GM18526 (cell line): ENCODE measurements around the gene RPS27A.

Source experiments
- POLR2A ChIP-seq: IDR thresholded peaks from 3 replicates; pipeline ENCODE4 v1.6.1; 2011; ENCODE audit not compliant: insufficient read length; ENCODE audit errors: extremely low read depth

Gene RPS27A

DNA sequence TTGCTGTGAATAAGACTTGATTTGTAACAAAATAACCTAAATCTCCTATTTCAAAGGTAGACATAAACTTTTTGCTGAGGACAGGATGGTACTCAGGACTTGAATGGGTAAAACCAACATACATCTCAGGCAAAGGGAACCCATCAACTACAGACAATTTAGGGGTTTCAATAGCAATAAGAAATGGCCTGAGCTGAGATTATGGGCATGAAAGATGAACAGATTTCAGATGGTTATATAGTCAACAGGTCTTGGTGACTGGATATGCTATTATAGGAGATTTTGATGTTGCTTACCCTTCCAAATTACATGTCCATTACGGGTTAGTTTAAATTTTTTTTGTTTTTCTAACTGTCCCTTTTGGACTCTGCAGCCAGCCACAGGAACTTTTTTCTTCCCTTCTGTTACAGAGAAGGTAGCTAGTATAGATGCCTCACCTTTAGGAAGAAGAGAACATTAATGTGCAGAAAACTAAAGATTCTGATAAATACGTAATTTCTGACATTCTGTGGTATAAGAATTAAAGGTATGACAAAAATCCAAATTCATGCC lies 4.6 kb downstream of the RPS27A start:
- TF ChIP-seq POLR2A = no peak

DNA sequence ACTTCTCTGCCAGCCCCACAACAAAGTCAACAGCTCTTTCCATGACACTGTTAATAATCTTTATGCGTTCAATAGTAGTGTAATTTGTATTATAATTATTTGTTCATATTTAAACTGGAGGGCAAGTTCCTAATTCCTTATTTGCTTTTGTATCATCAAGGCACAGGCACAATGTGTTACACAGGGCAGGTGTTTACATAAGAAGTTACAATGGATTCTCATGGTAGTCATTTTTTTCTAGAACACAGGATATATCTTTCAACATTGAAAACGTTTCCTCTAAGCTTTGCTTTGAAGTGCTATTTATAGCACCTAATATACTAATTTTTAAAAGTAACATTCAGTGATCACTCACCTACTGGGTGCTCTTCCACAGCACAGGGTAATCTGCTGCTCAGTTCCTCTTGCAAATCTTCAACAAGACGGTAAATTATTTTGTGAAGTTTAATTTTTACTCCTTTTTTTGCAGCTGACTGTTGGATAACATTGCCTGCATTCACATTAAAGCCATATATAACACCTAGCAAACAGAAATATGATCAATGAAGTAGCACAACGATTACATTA lies 7.3 kb downstream of the RPS27A start:
- no peak for TF ChIP-seq POLR2A

DNA sequence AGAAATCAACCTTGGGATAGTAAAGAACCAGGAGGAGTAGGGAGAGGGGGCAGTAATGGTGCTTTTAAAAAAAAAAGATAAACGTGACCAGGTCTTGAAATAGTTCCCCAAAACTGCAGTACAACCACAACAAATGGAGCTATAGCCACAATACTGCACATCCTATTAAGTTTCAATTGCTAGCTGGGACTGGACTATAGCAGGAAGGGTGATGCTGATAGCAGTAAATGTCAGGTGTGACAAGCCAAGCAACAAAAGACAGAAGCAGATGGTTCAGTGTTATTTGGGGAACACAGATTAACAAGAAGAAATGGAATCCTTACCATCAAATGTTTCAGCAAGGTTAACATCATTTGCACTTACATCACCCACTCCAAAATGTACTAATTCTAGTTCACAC lies 10.1 kb downstream of the RPS27A start:
- no peak for TF ChIP-seq POLR2A

DNA sequence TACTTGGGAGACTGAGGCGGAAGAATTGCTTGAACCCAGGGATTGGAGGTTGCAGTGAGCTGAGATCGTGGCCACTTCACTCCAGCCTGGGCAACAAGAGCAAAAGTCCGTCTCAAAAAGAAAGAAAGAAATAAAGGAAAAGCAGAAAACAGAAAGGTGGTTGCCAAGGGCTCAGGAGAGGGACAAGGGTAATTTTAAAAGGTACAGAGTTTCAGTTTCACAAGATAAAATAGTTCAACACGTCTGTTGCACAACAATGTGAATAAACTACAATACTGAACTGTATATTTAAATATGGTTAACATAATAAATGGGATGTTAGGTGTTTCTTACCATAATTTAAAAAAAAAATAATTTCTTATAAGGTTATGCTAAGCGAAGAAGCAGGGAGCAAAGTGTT lies 12.9 kb downstream of the RPS27A start:
- TF ChIP-seq POLR2A = no peak

DNA sequence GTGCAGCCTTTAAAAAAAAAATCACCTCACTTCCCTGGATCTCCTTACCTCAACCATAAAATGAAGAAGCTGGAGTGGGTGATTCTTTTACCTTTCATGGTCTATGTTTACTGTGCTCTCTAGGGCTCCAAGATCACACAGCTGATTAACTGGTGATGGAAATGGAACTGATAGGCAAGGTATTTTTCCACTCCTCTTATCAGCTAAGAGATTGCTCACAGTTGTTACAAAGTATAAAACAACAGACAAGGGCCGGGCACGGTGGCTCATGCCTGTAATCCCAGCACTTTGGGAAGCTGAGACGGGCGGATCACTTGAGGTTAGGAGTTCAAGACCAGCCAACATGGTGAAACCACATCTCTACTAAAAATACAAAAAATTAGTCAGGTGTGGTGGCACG lies 14.5 kb downstream of the RPS27A start:
- TF ChIP-seq POLR2A = no peak

DNA sequence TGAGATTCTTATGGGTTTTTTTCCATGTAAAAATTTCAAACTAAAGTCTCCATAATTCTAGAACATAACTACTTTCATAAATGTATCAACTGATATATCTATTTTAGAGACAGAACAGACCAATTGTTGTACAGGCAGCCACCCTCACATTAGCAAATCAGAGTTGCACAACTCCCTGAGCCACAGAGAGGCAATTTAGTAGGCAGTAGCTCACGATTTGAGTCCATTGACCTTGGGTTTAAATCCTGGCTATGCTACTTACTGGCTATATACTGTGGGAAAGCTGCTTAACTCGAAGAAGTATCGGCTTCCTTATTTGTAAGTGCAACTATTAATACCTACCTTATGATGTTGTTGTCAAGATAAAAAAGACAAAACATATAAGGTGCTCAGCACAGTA lies 20.3 kb downstream of the RPS27A start:
- no peak for TF ChIP-seq POLR2A

DNA sequence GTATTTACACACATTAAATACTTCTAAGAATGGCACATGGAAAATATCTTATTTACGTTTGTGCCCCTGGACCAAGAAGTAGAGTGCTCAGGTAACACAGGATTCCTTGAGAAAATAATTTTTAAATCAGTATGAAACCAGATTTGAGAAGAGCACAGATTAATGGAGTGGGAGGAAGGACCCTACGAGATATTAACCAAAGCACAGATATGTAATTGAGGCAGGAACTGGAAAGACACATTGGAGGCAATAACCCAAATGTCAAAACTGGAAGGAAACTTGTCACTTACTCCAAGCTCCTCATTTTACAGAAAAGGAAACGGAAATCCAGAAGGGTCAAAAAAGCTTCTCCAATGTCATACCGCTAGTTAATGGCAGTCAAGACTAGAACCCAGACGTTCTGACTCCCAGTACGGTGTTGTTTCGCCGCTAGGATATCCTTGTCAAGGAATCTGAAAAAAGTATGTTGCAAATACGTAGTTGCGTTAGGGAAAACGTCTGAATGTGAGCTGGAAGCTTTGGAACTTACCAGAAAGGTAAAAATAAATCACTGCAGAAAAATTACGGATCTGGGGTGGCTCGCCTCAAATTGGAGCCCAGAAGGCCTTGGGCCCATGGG lies 35.9 kb downstream of the RPS27A start:
- no peak for TF ChIP-seq POLR2A

DNA sequence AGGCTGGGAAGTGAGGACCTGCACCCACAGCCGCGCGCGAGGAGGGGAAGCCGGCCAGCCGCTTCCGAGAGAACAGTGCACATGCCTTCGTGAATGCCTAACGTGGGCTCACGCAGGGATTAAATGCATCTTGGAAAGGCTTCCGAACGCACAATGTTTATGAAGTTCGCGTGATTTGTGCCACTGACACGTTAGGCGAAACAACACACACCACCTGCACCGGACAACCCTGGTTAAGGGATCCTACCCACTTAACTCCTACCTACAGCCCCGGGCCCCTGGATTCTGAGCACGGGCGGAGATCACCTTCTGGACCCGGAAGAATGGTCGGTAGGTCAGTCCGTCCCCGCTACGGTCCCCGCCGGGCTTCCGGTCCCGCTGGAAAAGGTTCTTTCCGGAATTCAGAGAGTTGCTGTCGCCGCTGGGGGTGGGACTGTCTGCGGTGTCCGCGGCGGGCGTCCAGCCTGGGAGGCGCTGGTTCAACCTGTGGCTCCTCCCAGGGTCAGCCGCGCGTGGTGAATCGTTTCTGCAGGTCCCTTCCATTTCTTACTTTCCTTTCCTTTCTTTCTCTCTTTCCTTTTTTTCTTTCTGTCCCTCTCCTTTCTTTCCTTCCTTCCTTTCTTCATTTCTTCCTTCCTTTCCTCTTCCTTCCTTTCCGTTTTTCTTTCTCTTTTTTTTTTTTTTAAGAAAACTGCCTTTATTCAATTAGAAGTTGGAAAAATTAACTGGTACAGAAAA lies 36.6 kb downstream of the RPS27A start, which contains the start of gene MTIF2:
Gene MTIF2, minus strand, starts transcription at position 325 of the 738 bp plus-strand sequence. CDS start 5,373 bp downstream, outside the sequence.
- TF ChIP-seq POLR2A = peak; percentile 91

DNA sequence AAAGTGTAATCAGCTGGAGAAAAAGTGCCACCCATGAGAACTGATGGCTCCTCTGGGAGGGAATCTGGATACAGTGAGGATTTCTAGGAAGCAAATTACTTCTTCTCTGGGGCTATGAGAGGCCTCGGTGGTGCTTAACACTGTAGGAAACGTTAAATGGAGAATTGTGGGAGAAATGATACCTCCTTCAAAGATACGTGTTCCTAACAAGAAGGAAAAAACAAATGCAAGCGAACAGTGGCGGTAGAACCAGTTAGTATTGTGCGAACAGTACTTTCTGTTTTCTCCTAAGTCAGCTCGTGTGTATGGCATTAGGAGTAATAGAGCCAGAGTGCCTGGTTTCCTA lies 37.1 kb downstream of the RPS27A start:
- no peak for TF ChIP-seq POLR2A

DNA sequence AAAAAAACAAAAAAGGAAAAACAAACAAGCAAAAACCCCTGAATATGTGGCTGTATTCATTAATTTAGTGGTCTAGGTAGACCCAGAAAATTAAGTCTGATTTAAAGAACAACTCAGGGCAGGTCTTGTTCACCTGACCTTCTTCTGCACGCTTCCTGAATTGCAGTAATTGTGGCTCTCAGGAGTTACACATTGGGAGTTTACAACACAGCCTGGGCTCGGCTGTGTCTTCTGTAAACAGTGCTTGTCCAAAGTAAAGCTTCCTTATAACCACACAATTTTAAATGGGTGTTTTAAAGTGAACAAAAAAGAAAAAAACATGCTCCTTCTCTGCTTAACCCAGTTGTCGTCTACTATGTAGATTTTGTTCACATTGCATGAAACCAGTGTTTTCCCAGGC lies 44.8 kb downstream of the RPS27A start:
- no peak for TF ChIP-seq POLR2A

DNA sequence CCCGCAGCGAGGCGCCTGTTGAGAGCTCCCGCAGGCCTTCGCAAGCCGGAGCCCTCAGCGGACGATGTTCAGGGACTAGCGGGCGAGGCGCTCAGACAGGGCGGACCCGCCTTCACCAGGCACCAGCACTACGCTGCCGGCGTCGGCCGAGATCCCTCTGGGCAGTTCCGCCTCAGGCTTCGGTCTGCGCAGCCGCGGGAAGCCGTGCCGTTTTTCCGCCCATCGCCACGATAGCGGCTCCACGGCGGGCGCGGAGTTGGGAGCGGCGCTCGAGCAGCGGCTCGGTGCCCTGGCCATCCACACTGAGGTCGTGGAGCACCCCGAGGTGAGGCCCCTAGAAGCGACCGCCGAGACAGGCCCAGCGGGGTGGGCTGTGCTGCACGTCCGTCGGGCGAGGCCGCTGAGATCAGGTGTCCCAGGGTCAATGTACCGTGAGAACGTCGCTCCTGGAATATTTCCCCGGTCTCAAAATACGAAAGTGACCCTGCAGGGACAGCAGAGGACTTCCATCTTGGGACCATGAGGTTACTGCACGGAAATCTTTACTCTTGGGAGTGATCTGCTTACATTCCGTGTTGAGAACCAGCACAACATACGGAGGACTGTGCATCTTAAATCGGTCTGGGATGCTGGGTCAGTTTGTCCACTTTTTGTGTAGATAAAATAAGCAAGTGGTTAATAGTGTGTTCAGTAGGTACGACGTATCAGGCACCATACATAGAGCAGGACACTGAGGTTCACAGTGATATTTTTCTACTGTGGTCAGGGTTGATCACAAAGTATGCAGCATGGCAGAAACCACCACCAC lies 49.8 kb downstream of the RPS27A start:
- TF ChIP-seq POLR2A = peak; percentile 90

DNA sequence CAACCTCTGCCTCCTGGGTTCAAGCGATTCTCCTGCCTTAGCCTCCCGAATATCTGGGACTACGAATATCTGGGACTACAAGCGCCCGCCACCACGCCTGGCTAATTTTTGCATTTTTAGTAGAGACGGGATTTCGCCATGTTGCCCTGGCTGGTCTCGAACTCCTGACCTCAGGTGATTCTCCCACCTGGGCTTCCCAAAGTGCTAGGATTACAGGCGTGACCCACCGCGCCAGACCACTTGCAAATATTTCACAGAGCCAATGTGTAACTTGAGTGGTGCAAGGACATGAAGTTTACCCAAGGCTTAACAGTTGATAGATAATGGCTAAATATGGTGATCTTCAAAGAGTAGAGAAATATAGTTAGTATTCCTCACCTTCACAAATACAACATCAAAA lies 50.6 kb downstream of the RPS27A start:
- no peak for TF ChIP-seq POLR2A
